GM18861 (cell line): ENCODE results near the gene CD86.

Source experiments
- ATAC-seq: cut with Tn5 transposase; IDR thresholded peaks from one replicate; pipeline ENCODE4 v1.9.1; 2021; ENCODE audit not compliant: unreplicated experiment

Gene CD86

GRCh38 chr3:122091602-122092295 lies 36.6 kb downstream of the CD86 start:
- ATAC-seq: peak; percentile 38

- ATAC-seq: peak; percentile 32
These were observed 37.5 kb downstream of the CD86 start for GRCh38 chr3:122092460-122093165.

DNA sequence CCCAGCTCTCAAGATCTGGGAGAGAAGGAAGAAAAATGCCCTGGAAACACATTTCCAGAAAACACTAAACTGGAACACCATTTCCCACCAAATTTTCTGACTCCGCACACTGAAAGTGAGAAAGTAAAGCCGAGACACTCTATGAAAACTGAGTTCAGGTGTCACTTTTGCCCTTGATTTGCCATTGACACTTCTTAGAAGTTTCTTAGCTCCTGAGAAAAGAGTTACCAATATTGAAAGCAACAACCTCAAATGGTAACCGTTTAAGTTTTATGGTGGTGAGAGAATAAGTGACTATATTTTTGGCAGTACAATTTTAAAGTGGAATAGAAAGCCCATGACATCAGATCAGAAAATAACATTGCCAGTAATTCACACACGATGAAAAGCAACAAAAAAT lies 39.0 kb downstream of the CD86 start:
- ATAC-seq: peak; percentile 29

GRCh38 chr3:122094693-122095092 lies 39.5 kb downstream of the CD86 start:
- ATAC-seq: no peak

DNA sequence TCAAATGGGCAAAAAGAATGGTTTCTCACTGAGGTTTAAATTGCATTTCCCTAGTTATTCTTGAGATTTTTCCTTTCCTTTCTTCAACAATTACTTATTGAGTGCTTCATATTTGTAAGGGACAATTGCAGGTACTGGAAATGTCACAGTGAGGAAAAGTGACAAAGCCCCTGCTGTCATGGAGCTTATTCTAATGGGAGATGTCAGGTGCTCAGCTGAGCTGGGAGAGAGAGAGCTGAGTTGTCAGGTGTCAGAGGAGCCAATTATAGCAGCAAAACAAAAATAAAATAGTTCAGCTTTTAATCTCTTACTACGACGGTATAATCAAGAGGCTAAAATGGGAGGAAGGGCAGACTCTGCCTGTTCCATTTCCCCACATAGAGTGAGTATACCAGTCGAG lies 42.0 kb downstream of the CD86 start:
- ATAC-seq: no peak

DNA sequence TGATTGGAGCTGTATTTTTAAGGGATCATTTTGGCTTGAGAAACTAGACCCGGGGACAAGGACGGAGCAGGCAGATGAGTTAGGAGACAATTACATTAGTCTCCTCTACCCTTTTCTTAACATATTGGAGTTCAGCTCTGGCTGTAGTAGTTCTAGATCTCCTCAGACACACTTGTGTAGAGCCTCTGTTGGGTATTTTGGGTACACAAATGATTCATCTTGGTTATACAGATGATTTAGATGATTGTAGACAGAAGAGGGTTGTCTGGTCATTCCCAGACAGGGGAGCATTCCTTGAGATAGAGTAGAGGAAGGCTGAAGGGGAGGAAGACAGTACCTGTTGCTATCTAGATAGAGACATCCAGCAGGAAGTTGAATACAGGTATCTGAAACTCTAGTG lies 43.4 kb downstream of the CD86 start:
- ATAC-seq: no peak

DNA sequence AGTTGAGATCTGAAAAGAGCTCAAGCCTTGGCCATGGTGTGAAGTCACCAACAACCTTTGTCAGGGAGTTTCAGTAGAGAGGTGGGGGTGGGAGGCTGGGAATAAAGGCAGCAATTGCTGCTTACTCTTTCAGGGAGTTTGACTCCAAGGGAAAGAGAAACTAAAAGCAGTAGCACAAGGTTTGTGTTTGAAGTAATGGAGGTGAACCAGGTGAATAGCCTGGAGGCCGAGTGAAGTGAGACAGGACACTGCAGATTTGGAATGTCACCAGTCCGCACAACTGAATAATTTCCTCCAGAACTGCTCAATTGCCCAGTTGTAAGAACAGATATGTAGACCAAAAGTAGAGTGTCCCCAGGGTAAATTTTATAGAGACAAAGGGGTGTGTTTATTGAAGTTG lies 44.1 kb downstream of the CD86 start:
- no peak for ATAC-seq

- no peak for ATAC-seq
These were observed 44.9 kb downstream of the CD86 start for GRCh38 chr3:122100083-122100482.

DNA sequence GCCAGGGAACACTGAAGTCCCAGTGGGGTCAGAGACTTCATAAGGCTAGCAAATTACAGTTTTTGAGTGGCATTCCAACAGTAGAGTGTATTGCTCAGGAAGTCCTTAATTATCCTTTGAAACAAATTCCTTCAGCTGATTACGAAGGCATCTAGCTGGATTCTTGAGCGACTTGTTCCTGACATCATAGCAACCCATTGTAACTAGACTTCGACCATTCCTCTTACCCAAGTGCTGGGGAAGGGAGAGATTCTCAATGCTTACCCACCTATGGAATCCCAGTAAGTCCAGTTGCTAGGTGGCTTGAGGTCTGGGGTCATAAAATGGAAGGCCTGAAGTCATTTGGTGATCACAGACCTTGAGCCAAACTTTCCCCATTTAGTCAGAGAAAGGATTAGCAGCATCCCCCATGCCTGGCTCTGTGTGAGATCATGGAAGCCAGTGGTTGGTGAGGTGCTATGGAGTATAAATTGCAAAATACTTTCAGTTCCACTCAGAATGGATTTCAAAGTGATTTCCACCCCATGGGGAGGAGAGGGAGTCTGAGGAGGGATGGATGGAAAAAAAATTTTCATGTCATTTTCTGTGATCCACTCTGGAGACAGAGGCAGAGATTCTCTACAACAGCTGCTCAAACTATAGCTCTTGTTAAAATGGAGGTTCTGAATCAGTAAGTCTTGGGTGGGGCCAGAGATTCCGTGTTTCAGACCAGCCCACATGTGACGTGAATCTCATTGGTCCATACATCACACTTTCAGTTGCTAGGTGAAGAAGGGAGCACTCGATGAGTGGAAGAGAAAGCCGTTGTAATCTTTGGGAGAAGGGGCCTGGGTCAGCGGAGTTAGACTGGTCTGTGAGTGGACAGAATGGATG lies 45.7 kb downstream of the CD86 start:
- peak; percentile 22 for ATAC-seq

DNA sequence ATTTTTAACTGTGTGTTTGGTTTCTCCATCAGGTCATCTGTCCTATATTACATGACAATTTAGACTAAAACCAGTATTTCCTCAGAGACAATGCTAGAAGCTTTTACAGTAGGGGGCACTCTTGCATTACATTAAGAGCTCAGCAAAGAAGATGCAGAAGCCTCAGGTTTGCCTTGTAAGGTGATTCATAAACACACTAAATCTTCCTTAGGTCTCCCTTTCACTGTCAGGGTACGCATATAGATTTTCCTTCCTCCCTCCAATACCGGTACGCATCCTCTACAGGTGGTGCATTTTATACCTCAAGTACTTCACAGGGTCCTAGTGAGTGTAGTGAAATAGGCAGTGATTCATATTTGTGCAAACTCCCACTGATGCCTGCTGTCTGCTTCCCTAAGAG lies 46.5 kb downstream of the CD86 start:
- peak; percentile 38 for ATAC-seq

GRCh38 chr3:122102191-122102935 lies 47.2 kb downstream of the CD86 start:
- peak; percentile 39 for ATAC-seq

DNA sequence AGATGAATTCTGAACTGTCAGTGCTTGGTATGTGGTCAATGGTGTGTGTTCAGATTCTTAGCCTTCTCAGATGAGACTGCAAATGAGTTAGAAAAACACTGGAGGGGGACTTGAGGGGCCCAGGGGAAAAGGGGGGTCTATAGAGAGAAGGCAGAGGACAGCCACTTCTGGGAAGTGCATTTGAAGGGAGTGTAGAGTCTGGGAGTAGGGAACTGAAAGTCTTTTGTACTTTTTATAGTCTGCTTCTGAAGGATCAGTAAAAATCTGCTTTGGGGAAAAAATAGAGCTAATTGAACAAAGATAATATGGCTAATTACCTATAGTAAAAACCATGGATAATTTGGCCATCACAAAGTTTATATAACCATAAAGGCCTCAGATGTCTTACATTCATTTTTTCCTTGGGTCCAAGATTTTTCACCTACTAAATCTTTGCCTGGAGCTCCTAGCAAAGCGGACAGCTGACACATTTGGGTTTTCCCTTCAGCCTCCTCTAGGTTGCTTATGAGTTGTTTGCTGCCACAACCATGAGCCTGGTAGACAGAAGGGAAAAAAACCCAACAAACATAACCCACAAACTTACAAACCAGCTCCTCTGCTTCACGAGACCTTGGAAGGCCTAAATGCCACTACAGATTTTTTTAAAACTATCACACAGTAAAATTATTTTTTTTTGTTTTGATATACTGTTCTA lies 48.8 kb downstream of the CD86 start:
- ATAC-seq: no peak

GRCh38 chr3:122104515-122105194 lies 49.5 kb downstream of the CD86 start:
- peak; percentile 21 for ATAC-seq

- no peak for ATAC-seq
These were observed 50.5 kb downstream of the CD86 start for GRCh38 chr3:122105626-122106025.

DNA sequence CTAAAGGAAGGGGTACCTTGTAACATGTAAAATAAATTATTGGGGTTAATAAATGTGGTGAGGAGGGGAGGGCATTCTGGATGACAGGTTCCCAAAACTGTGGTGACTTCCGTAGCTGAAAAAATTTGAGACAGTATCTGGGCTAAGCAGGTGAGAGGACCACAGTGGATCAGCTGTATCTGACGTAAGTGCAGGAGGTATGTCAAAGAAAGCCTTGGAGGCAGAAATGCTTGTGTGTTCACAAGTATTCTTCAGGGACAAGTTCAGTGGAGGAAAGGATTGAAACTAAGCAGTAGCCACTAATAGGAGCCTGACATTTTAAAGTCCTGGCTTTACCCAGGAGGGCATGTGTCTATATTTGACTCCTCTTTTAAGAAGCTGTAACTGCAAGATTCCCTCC lies 52.0 kb downstream of the CD86 start:
- ATAC-seq: no peak

GRCh38 chr3:122111974-122112373 lies 56.8 kb downstream of the CD86 start:
- ATAC-seq: no peak

DNA sequence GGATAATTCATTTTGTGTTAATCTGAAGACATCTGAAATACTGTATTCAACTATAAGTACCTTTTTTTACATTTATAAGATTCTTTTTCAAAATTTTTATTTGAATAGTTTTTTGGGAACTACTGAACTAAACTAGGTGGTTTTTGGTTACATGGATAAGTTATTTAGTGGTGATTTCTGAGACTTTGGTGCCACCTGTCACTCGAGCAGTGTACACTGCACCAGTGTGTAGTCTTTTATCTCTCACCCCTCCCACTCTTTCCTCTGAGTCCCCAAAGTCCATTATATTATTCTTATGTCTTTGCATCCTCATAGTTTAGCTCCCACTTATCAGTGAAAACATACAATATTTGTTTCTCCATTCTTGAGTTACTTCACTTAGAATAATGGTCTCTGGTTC lies 57.6 kb downstream of the CD86 start:
- no peak for ATAC-seq

- ATAC-seq: no peak
These were observed 68.7 kb downstream of the CD86 start for GRCh38 chr3:122123850-122124249.

DNA sequence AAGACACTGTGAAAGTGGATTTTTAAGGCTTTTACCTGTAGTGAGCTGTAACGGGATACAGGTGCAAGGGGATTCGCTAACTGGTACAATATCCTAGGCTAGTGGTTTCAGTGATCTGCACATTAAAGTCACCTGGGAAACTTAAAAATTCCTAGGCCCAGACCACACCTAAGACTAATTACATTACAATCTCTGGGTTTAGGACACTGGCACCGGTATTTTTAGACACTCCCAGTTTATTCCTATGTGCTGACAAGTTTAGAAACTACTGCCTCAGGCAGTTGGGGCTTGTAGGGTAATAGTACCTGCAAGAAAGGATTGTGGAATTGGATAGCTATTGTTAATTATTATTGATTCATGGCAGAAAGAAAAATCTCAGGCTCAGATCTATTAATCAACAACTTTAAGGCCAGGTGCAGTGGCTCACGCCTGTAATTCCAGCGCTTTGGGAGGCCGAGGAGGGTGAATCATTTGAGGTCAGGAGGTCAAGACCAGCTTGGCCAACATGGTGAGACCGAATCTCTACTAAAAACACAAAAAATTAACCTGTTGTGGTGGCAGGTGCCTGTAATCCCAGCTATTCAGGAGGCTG lies 77.9 kb downstream of the CD86 start:
- no peak for ATAC-seq

DNA sequence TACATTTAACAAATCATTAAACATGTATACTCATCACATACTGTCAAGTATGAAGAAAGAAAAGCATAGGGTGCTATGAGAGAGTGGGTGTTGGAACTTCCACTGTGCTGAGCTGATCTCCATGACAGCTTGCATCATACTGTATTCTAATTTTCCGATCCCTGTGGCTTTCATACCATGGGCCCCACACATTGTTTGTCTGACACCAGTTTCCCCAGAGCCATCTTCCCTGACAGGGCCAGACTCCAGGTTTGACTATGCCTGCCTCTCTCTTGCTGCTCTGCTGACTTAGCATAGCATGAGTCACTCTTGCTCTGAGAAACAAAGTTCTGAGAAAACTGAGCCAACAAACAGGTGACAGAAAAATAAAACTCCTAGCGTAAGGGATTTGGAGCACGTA lies 91.3 kb downstream of the CD86 start:
- ATAC-seq: peak; percentile 69
